Uterus (tissue), 2 donors: Measurements from ENCODE around the gene GHRL.

Source experiments
- POLR2A ChIP-seq, 2 donors: fragments of 450-650 bp; IDR thresholded peaks; one replicate each; pipeline ENCODE4 v1.6.1; 2016; ENCODE audit warnings: antibody characterized with exemption in 2 of 2, mild to moderate bottlenecking in 1 of 2, moderate library complexity in 1 of 2
- TF ChIP-seq, protein P1 (sequence below), 4 experiments: fragments of 200-600 bp in 2 of 4; fragments of 450-650 bp in 2 of 4; sonication (generic) in 2 of 4; IDR thresholded peaks; one replicate each; pipeline ENCODE4 v1.5.1; 2016 to 2019; ENCODE audit warnings: antibody characterized with exemption in 4 of 4, mild to moderate bottlenecking in 2 of 4, moderate library complexity in 1 of 4

- TF ChIP-seq POLR2A (IDR thresholded peaks at IDR 0.05) = no peak
- TF ChIP-seq, protein P1, sequence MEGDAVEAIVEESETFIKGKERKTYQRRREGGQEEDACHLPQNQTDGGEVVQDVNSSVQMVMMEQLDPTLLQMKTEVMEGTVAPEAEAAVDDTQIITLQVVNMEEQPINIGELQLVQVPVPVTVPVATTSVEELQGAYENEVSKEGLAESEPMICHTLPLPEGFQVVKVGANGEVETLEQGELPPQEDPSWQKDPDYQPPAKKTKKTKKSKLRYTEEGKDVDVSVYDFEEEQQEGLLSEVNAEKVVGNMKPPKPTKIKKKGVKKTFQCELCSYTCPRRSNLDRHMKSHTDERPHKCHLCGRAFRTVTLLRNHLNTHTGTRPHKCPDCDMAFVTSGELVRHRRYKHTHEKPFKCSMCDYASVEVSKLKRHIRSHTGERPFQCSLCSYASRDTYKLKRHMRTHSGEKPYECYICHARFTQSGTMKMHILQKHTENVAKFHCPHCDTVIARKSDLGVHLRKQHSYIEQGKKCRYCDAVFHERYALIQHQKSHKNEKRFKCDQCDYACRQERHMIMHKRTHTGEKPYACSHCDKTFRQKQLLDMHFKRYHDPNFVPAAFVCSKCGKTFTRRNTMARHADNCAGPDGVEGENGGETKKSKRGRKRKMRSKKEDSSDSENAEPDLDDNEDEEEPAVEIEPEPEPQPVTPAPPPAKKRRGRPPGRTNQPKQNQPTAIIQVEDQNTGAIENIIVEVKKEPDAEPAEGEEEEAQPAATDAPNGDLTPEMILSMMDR (IDR thresholded peaks at IDR 0.05) = no peak
Measured at GRCh38 chr3:10330319-10330718, 37.6 kb upstream of the GHRL start.
